Activated T-cell treated with anti-CD3 and anti-CD28 coated beads, Interleukin-2, amount 50 U/mL, for 48 hours (primary cell): Measurements from ENCODE around the gene NPDC1.
"Not testable (repeated sequence)": the region's sequence is repeated elsewhere in the genome, so short reads cannot be mapped to it uniquely, and the experiment has no call there.

Experiments used
- DNase-seq, 2 experiments: peaks; one replicate each; pipeline ENCODE4 v3.0.0-alpha.2; 2020

Gene NPDC1

GRCh38 chr9:137038916-137039315, 7.1 kb downstream of the NPDC1 start:
- DNase-seq = no peak

GRCh38 chr9:137037483-137037882, 8.5 kb downstream of the NPDC1 start:
- DNase-seq = no peak

GRCh38 chr9:137037035-137037434, 8.9 kb downstream of the NPDC1 start:
- DNase-seq = no peak

DNA sequence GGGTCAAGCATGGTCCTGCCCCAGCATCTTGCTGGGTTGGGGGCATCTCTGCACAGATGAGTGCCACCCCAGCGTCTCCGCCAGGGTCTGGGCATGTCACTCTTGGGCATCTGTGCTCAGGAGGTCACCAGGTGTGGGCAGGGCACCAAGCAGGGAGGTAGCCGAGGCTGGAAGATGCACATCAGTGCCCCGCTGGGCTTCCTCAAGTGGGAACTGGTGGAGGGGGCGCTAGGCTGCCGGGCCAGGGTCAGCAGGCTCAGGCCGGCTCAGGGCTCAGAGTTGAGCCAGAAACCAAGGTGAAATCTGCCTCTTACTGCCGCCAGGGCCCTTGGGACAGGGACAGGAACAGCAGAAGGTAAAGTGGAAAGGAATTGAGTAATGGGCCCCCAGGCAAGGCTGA, 10.0 kb downstream of the NPDC1 start:
- DNase-seq = no peak

GRCh38 chr9:137035507-137035834, 10.5 kb downstream of the NPDC1 start:
- no peak for DNase-seq

- DNase-seq = peak; percentile 86 to 93
Measured at GRCh38 chr9:137034709-137035506, 11.1 kb downstream of the NPDC1 start.

GRCh38 chr9:137034039-137034708, 11.8 kb downstream of the NPDC1 start:
- no peak for DNase-seq

DNA sequence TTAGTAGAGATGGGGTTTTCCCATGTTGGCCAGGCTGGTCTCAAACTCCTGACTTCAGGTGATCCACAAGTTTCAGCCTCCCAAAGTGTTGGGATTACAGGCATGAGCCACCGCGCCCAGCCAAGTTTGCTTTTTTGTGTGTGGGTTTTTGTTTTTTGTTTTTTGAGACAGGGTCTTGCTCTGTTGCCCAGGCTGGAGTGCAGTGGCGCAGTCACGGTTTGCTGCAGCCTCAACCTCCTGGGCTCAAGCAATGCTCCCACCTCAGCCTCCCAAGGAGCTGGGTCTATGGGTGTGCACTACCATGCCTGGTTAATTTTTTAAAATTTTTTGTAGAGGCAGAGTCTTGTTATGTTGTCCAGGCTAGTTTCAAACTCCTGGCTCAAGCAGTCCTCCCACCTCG, 12.5 kb downstream of the NPDC1 start:
- not testable (repeated sequence) for DNase-seq

DNA sequence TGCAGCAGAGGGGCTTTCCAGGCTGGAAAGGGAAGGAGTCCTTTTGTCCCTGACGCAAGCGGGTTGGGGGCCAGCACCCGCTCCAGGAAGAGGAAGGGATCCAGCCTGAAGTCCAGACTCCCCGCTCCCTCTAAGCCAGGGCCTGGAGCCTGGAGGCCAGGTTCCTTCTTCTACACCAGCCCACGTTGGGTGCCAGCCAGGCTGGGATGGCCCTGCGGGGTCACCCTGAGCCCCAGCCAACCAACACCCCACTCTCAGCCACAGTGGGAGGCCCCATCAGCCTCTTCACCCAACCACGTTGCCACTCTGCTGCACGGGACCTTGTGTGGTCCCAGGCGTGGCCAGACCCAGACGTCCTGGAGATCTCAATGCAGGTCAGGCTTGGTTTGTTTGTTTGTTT, 13.1 kb downstream of the NPDC1 start:
- no peak for DNase-seq

DNA sequence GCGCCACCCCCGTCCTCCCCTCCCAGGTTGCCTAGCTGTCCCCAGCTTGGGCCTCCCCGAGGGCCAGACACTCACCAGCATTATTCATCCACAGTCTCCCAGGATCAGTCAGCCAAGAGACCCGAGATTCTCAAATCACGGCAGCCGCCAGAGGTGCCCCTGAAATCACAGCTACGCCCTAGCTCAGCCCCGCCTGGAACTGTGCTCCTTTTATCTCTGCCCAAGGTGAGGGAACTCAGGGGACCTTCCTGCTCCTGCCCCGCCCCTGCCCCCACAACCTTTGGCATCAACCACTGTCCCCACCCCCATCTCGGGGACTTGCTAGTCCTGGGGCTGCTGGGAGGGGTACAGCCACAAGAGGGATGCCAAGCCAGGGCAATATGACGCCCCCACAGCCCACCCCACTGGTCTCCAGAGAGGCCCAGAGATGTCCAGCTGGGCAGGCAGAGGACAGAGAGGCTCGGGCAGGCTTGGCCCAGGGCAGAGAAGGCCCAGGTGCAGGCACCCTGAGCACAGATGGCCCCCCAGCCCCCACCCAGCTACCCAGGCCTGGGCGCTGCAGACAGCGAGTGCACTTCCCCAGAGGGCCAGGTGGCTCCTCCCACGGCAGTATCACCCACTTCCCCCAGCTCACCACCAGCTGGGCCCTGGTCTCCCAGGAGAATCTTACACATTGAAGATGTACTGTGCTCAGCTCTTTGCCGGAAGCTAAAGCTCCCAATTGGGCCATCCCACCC, 13.9 kb downstream of the NPDC1 start, which contains the start of gene FUT7:
TSS of gene FUT7 (minus strand) at position 185 of the 737 bp plus-strand sequence. CDS start at position 88, 97 bp downstream.
- DNase-seq = peak; percentile 66 to 73

GRCh38 chr9:137030538-137031527, 15.1 kb downstream of the NPDC1 start:
- peak; percentile 77 to 80 for DNase-seq

- DNase-seq = no peak
Measured at GRCh38 chr9:137030006-137030405, 16.0 kb downstream of the NPDC1 start.

GRCh38 chr9:137029058-137029936, 16.7 kb downstream of the NPDC1 start:
- peak; percentile 90 for DNase-seq

DNA sequence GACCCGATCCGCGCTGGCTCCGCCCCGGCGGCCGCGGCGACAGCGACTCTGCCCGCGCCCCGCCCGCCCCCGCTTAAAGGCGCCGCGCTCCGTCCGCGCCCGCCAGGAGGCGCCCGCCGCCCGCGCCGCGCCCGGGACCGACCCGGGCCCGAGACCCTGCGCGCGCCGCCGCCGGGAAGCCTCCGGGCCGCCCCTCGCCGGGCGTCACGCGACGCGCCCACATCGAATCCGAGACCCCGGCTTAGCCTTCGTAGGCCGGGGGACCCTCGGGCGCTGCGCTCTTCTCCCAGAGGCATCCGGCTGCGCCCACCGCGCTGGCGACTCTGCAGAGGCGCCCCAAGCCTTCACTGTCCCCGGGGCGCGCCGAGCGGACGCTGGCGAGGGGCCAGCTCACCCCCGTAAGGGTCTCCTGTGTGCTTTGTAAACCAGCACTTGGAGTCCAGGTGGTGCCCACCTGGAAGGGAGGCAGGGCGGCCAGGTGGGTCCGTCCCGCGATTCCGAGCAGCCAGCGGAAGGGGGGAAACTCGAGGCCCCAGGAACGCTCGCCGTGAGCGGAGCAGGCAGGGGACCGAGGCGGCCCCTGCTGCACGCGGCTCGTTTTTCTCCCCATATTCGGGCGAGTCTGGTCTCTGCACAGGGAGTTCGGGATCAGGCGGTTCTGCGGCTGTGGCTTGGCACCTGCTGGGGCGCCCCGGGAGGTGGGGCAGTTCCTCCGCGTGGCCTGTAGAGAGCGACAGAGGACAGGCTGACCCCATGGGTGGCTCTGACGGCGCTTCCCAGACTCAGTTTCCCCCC, 17.5 kb downstream of the NPDC1 start:
- peak; percentile 79 to 81 for DNase-seq

- no peak for DNase-seq
Measured at GRCh38 chr9:137027369-137028262, 18.4 kb downstream of the NPDC1 start, which contains the start of gene ABCA2. Gene ABCA2, minus strand, starts transcription at chr9:137028237. Its CDS starts 97 bp downstream, at chr9:137028140.

DNA sequence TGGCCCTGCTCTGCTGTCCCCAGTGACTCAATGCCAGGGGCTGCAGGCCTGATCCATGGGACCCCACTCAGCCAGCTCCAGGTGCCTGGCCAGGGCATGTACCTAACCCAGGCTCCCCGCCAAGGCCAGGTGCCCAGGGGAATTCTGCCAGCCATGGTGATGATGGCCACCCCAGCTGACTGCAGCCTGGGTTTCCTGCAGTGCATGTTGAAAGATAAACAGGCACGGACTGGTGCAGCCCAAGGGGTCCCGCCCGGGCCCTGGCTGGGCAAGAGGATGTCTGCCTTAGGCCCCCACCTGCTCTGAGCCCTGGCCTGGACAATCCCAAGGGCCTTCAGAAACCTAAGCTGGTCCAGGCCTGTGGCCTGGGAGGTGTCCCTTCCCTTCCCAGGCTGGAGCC, 19.1 kb downstream of the NPDC1 start:
- DNase-seq = no peak

DNA sequence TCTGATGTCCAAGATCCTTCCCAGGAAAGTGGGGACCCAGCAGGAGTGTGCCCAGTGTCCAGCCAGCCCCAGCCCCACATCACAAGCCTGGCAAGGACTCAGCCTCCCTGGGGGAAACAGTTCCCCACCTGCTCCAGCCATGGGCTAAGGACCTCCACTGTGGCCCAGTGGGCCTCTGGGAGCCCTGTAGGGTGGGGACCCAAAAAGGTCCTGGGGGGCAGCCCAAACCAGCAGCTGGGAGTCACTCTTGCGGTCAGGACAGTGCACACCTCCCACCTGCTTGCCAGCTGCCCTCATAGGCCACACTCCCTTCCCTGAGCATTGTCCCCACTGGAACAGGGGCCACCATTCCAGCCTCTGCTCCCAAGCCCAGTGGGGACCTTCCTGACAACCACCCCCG, 19.6 kb downstream of the NPDC1 start:
- DNase-seq = no peak

DNA sequence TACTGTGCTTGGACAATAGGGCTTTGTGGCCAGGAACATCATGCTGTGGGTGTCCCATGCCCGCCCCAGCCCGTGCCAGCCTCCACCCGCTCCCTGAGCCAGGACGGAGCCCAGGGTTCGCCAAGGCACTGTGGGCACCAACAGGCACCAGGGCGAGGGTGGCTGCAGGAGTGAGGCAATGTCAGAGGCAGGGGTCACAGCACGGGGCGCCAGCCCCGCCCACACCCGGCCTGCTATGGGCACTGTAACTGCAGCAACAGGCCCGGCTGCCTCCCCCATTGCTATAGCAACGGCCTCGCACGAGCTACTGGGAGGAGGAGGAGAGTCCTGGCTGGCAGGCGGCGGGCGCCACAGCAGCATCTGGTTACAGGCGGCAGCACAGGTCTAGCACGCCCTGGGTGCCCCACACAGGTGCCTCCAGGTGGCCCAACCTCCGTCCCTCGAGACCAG, 20.4 kb downstream of the NPDC1 start:
- peak in 1 of 2 experiments; percentile 27 for DNase-seq

DNA sequence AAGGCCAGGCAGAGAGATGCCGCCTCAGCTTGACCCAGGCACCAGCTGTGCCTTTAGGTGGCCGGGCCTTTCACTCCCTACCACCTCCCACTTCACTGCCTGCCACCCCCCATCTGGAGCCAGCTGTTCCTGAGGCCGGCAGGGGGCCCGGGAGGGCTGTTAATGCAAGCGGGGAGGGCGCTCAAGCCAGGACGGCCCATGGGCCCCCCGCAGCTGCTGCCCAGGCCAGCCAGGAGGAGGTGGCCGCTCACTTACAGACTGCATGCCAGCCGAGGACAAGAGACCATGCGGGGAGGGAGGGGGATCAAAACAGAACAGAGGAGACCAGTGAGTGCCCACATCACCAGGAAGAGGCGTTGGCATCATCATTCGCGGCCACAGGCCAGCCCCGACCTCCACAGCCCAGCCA, 22.4 kb downstream of the NPDC1 start:
- no peak for DNase-seq
